ENCODE data around the gene PELI2. TPM values are rescaled to one million over a fixed set of nuclear protein-coding genes. Genes with fewer than 3 reads are reported as not detected.

Gene PELI2
- total RNA-seq, 1 experiment from 2014 or later = 2.0 TPM

DNA sequence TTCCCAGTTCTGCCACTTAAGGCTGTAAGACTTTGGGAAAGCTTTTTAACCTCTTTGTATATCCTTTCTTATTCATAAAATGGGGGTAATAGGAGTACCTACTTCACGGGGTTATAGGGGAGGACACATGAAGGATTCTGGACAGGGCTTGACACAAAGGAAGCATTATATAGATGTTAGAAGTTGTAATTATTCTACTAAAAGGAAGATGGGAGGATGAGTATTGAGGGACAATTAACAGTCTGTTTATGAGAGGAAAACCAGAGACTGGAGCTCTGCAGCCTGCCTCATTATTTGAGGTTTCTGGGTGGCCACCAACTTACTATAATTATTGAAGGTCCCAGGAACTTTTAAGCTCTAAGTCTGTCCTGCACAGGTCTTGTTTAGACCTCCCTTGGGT is 34.0 kb downstream of the PELI2 start:
- TF ChIP-seq CBX3 (IDR thresholded peaks at IDR 0.05; ENCODE audit: low read depth) (no peak), EZH2phosphoT487 (IDR thresholded peaks at IDR 0.05; ENCODE audit: borderline replicate concordance) (no peak), POLR2AphosphoS5 (IDR thresholded peaks at IDR 0.05; ENCODE audit: low read depth, low read length) (no peak), YY1 (IDR thresholded peaks at IDR 0.05; ENCODE audit: extremely low read depth, insufficient replicate concordance, low read depth, low read length) (no peak), ZFX (IDR thresholded peaks at IDR 0.05) (no peak), JUND (IDR thresholded peaks at IDR 0.05) (no peak), SRF (IDR thresholded peaks at IDR 0.05; ENCODE audit: low read depth) (no peak), FOSL1 (IDR thresholded peaks at IDR 0.05; ENCODE audit: low read depth) (no peak), ATF3 (IDR thresholded peaks at IDR 0.05) (no peak), EZH2 (IDR thresholded peaks at IDR 0.05) (no peak), TCF7L2 (IDR thresholded peaks at IDR 0.05; ENCODE audit: borderline replicate concordance, extremely low read depth, insufficient read depth, insufficient read length) (no peak), ZNF274 (IDR thresholded peaks at IDR 0.05; ENCODE audit: low read depth, low read length) (no peak), POLR2A (IDR thresholded peaks at IDR 0.05; ENCODE audit: borderline replicate concordance, extremely low read depth, insufficient read depth, insufficient read length) (no peak), EGR1 (IDR thresholded peaks at IDR 0.05; ENCODE audit: low read depth) (no peak)
- TF ChIP-seq, protein P1, sequence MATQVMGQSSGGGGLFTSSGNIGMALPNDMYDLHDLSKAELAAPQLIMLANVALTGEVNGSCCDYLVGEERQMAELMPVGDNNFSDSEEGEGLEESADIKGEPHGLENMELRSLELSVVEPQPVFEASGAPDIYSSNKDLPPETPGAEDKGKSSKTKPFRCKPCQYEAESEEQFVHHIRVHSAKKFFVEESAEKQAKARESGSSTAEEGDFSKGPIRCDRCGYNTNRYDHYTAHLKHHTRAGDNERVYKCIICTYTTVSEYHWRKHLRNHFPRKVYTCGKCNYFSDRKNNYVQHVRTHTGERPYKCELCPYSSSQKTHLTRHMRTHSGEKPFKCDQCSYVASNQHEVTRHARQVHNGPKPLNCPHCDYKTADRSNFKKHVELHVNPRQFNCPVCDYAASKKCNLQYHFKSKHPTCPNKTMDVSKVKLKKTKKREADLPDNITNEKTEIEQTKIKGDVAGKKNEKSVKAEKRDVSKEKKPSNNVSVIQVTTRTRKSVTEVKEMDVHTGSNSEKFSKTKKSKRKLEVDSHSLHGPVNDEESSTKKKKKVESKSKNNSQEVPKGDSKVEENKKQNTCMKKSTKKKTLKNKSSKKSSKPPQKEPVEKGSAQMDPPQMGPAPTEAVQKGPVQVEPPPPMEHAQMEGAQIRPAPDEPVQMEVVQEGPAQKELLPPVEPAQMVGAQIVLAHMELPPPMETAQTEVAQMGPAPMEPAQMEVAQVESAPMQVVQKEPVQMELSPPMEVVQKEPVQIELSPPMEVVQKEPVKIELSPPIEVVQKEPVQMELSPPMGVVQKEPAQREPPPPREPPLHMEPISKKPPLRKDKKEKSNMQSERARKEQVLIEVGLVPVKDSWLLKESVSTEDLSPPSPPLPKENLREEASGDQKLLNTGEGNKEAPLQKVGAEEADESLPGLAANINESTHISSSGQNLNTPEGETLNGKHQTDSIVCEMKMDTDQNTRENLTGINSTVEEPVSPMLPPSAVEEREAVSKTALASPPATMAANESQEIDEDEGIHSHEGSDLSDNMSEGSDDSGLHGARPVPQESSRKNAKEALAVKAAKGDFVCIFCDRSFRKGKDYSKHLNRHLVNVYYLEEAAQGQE (IDR thresholded peaks at IDR 0.05; ENCODE audit: low read depth) = no peak
- TF ChIP-seq, protein P2, sequence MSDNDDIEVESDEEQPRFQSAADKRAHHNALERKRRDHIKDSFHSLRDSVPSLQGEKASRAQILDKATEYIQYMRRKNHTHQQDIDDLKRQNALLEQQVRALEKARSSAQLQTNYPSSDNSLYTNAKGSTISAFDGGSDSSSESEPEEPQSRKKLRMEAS (IDR thresholded peaks at IDR 0.05) = no peak
- TF ChIP-seq, protein P3, sequence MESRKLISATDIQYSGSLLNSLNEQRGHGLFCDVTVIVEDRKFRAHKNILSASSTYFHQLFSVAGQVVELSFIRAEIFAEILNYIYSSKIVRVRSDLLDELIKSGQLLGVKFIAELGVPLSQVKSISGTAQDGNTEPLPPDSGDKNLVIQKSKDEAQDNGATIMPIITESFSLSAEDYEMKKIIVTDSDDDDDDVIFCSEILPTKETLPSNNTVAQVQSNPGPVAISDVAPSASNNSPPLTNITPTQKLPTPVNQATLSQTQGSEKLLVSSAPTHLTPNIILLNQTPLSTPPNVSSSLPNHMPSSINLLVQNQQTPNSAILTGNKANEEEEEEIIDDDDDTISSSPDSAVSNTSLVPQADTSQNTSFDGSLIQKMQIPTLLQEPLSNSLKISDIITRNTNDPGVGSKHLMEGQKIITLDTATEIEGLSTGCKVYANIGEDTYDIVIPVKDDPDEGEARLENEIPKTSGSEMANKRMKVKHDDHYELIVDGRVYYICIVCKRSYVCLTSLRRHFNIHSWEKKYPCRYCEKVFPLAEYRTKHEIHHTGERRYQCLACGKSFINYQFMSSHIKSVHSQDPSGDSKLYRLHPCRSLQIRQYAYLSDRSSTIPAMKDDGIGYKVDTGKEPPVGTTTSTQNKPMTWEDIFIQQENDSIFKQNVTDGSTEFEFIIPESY (IDR thresholded peaks at IDR 0.05; ENCODE audit: extremely low read depth, insufficient replicate concordance, low read length) = no peak
- Histone ChIP-seq H3K9me3 (ENCODE audit: control insufficient read depth in 1 of 2, insufficient read depth in 1 of 2, low read depth in 1 of 2, low read length in 2 of 2) (no peaks in the 10 kb centered on the region), H3K27me3 (ENCODE audit: insufficient read depth, low read length) (peaks cover 44% of the 10 kb centered on the region), H3K4me2 (ENCODE audit: low read length) (no peak overlapping the region), H3K36me3 (ENCODE audit: control insufficient read depth in 1 of 2, insufficient read depth in 2 of 2, low read length in 2 of 2) (no peaks in the 10 kb centered on the region), H3K4me1 (ENCODE audit: control insufficient read depth in 1 of 2, insufficient read depth in 2 of 2, low read length in 2 of 2) (no peaks in the 10 kb centered on the region), H3K9ac (ENCODE audit: low read length) (no peak overlapping the region), H3K27ac (ENCODE audit: low read depth, low read length) (no peak overlapping the region), H2AFZ (ENCODE audit: low read depth, low read length, poor library complexity, severe bottlenecking) (no peak overlapping the region), H3K4me3 (replicated peaks in 1 of 2; ENCODE audit: low read depth in 1 of 2, low read length in 2 of 2) (no peak overlapping the region), H3K9me2 (ENCODE audit: insufficient read depth) (no peaks in the 10 kb centered on the region), H4K20me1 (ENCODE audit: insufficient read depth) (no peaks in the 10 kb centered on the region; the same call in 1 of the 2 replicates), H3K79me2 (ENCODE audit: insufficient read depth, low read length) (no peaks in the 10 kb centered on the region)
- ChIA-PET RAD21 (ENCODE audit: low non-redundant PET in 1 of 2, low total read pairs in 2 of 2, uncharacterized antibody in 2 of 2, unreplicated experiment in 2 of 2) (no interaction called here), POLR2A (no interaction called here), CTCF (no interaction called here)
- BruUV-seq (replicated peaks) = no TSS peak
- DNase-seq (ENCODE audit: low read depth, low spot score) (no peak), ATAC-seq (no peak)
- intact Hi-C loops (cut with micrococcal nuclease) = loop anchor here (2.0 kb wide), 1 partner anchor 33 kb away; the partner anchor contains the start of gene PELI2
